GM19438 (cell line): ENCODE measurements around the gene ASL.
"Not testable (repeated sequence)": the region's sequence is repeated elsewhere in the genome, so short reads cannot be mapped to it uniquely, and the experiment has no call there.

Source experiments
- ATAC-seq: cut with Tn5 transposase; IDR thresholded peaks from one replicate; pipeline ENCODE4 v1.9.1; 2021; ENCODE audit warnings: low read depth; ENCODE audit not compliant: unreplicated experiment

Gene ASL

DNA sequence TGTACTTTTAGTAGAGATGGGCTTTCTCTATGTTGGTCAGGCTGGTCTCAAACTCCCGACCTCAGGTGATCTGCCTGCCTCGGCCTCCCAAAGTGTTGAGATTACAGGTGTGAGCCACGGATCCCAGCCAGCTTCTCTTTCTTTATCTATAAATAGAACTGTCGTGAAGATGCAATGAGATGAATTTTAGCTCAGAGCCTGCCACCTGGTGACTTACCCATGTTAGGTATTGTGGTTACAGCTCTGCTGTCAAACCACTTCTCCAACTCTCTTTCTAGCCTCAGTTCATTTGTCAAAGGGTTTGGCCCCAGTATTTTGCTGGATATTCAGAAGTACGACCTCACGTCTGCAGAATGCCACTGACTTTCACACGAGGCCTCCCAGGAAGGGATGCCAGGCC lies 3.4 kb upstream of the ASL start:
- ATAC-seq, result not testable (repeated sequence)

DNA sequence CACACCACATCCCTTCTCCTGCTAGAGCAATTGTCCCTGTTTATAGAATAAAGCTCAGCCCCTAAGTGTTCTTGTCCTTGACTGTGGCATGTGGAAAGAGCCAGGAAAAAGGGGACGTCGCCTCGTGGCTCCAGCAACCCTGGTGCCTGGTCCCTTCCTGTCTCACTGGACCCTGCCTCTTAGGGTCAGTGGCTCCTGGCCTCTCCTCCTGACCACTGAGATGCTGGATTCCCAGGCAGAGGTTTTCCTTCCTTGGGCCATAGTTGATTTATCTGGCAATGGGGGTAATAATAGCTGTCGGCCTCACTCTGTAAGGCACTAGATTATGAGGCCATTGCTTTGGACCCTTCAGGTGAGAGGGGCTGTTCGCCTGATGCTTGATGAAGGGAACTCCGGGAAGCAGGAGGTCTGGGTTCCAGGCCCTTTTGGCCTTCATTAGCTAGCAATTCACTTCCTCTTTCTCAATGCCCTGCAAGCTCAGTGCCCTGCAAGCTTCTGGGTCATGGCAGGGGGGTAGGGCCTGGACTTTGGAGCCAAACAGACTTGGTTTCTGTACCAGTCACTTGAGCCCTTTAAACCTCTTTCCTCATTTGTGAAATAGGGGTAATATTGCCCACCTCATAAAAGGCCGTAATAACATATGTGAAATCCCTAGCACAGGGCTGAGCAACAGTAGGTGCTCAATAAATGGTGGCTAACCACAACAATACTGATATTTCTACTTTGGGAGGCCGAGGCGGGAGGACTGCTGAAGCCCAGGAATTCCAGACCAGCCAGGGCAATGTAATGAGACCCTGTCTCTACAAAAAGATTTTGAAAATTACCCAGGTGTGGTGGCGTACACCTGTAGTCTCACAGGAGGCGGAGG lies 1.1 kb downstream of the ASL start:
- no peak for ATAC-seq

DNA sequence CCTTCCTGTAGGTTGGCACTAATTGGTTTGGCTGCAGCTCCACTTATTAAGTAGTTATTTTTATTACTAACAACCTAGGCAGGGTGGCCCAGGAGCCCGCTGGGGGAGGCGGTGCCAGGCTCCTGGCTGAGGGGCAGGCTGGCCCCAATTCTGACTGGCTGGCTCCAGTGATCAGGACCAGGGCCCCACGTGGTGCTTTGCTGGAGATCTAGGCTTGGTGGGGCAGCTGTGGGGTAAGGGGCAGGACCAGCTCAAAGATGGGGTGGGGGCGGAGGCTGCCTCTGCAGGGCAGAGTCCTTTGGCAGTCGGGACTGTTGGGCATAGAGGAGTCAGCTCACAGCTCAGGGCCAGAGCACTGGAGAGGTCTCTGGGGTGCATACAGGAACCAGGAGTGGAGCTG lies 2.4 kb downstream of the ASL start:
- no peak for ATAC-seq

DNA sequence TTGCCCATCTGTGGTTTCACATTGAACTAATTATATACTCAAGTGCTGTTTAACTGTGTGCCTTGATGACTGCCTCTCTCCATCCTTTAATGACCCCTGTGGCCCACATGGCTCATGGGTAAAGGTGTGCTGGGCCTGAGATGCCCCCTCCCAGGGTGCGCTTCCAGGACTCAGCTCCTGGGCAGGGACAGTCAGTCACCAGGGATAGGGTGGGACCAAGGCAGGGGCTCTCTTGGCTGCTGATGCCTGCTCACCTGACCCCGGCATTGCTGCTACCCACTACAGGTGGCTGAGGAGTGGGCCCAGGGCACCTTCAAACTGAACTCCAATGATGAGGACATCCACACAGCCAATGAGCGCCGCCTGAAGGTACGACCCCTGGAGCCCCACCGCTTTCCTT lies 6.5 kb downstream of the ASL start:
- ATAC-seq, result no peak

DNA sequence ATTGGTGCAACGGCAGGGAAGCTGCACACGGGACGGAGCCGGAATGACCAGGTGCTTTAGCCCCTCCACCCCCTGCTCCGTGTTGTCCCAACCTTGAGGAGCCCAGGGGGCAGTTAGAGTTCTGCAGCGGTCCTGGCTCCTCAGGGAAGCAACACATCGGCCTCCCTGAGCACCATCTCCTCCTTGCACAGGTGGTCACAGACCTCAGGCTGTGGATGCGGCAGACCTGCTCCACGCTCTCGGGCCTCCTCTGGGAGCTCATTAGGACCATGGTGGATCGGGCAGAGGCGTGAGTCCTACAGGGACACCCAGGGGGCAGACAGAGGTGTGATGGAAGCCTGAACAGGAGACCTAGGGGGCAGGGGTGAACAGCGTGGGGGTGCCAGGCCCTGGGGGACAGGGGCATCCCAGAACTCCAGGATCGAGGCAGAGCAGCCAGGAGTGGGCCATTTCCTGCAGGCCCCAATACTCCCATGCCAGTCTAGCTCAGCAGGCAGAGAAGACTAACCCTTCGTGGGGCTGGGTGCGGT lies 7.3 kb downstream of the ASL start:
- ATAC-seq, result no peak

DNA sequence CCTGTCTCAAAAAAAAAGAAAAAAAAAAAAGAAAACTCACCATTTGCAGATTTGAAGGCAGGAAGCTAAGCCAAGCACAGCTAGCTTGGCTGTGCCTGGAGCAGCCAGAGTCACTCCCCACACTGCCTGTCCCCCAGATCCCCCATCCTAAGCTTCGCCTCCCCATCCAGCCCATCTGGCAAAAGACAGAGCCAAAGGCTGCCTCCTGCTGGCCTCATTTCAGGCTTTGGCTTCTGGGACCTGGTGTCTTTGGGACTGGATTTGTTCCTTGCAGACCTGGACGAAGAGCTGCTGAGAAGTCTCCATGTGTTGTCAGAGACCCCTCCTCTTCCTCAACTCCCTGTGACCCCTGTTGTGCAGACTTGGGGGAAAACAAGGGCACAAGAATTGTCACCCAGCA lies 8.1 kb downstream of the ASL start:
- no peak for ATAC-seq

DNA sequence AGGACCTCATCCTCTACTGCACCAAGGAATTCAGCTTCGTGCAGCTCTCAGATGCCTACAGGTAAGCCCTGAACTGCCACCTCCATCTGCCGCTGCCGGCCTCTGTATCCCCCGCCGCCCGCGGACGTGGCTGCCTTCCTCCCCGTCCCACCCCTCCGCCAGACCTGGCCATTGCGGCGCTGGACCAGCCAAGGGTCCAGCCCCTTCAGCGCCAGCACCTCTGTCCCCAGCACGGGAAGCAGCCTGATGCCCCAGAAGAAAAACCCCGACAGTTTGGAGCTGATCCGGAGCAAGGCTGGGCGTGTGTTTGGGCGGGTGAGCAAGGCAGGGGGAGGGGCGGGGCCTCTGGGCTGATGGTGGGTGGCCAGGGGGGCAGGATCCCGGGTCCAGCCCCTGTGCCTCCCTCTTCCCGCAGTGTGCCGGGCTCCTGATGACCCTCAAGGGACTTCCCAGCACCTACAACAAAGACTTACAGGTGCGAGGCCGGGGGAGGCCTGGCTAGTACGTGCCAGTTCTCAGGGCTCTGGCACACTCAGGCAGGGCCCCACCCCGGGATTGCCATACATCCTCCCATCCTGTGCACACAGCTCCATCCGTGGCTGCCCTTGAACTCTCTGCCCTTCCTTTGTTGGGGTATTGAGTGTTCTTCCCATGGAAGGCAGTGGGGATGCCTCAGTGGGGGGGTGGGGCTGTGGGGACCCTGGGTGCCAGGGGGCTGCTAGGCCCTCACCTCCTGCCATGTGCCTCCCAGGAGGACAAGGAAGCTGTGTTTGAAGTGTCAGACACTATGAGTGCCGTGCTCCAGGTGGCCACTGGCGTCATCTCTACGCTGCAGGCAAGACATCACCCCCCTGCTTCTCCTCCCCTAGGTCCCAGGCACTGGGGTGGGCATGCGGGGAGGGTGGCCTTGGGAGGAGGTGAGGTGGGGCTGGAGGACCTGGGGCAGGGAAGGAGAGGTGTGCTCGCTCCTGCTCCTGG lies 13.5 kb downstream of the ASL start:
- no peak for ATAC-seq

DNA sequence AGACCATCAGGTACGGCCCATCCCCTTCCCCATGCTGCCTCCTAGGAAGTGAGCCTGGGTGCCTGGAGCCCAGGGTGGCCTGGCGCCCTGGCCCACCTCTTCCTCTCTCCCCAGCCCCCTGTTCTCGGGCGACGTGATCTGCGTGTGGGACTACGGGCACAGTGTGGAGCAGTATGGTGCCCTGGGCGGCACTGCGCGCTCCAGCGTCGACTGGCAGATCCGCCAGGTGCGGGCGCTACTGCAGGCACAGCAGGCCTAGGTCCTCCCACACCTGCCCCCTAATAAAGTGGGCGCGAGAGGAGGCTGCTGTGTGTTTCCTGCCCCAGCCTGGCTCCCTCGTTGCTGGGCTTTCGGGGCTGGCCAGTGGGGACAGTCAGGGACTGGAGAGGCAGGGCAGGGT lies 17.0 kb downstream of the ASL start:
- no peak for ATAC-seq

DNA sequence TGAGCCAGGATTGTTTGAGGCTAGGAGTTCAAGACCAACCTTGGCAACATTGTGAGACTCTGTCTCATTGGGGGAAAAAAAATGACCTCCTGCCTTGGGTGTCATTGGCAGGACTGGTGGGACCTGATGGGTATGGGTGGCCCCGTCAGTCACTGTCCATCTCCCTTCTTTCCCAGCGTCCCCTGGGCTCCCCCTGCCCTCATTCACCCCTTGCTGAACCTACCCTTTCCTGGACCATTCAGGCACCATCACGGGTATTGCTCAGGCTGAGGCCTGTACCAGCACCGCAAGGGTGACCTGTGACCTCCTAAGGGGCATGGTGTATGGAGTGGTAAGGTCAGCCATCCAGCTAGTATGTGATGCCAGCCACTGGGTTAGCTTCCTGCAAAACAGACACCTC lies 19.4 kb downstream of the ASL start:
- no peak for ATAC-seq

DNA sequence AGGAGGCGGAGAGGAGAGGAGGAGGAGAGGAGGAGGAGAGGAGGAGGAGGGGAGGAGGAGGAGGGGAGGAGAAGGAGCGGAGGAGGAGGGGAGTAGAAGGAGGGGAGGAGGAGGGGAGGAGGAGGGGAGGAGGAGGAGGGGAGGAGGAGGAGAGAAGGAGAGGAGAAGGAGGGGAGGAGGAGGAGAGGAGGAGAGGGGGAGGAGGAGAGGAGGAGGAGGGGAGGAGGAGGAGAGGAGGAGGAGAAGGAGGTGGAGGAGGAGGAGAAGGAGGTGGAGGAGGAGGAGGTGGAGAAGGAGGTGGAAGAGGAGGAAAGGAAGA lies 23.6 kb downstream of the ASL start:
- ATAC-seq, result no peak

DNA sequence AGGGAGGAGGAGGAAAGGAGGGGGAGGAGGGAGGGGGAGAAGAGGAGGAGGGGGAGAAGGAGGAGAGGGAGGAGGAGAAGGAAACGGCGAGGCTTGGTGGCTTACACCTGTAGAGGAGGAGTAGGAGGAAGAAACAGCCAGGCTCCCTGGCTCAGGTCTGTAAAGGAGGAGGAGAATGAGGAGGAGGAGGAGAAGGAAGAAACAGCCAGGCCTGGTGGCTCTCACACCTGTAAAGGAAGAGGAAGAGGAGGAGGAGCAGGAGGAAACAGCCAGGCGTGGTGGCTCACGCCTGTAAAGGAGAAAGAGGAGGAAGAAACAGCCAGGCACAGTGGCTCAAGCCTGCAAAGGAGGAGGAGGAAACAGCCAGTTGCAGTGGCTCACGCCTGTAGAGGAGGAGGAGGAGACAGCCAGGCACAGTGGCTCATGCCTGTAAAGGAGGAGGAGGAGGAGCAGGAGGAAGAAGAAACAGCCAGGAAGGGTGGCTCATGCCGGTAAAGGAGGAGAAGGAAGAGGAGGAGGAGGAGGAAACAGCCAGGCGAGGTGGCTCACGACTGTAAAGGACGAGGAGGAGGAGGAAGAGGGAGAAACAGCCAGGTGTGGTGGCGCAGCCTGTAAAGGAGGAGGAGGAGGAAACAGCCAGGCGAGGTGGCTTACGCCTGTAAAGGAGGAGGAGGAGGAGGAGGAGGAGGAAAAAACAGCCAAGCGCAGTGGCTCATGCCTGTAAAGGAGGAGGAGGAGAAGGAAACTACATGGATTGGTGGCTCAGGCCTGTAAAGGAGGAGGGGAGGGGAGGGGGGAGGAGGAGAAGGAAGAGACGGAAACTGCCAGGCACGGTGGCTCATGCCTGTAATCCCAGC lies 24.2 kb downstream of the ASL start:
- ATAC-seq, result peak; percentile 86

DNA sequence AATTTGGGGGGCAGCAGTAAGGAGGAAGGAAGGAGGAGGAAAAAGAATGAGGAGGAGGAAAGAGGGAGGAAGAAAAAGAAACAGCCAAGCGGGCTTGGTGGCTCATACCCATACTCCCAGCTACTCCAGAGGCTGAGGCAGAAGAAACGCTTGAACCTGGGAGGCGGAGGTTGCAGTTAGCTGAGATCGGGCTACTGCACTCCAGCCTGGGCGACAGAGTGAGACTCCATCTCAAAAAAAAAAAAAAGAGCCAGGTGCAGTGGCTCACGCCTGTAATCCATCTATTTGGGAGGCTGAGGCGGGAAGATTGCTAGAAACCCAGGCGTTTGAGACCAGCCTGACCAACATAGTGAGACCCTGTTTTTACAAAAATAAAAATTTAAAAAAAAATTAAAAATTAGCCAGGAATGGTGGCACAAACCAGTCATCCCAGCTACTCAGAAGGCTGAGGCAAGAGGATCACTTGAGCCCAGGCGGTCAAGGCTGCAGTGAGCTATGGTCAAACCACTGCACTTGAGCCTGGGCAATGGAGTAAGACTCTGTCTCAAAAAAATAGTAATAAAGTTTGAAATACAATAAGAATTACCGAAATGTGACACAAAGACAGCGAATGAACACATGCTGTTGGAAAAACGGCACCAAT lies 24.9 kb downstream of the ASL start:
- ATAC-seq, result no peak

DNA sequence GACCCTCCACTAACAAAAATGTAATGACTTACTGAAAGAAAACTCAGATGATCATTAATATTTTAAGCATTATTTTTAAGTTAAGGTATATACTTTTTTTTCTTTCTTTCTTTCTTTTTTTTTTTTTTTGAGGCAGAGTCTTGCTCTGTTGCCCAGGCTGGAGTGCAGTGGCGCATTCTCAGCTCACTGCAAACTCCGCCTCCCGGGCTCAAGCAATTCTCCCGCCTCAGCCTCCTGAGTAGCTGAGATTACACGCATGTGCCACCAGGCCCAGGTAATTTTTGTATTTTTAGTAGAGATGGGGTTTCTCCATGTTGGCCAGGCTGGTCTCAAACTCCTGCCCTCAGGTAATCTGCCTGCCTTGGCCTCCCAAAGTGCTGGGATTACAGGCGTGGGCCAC lies 26.5 kb downstream of the ASL start:
- not testable (repeated sequence) for ATAC-seq

DNA sequence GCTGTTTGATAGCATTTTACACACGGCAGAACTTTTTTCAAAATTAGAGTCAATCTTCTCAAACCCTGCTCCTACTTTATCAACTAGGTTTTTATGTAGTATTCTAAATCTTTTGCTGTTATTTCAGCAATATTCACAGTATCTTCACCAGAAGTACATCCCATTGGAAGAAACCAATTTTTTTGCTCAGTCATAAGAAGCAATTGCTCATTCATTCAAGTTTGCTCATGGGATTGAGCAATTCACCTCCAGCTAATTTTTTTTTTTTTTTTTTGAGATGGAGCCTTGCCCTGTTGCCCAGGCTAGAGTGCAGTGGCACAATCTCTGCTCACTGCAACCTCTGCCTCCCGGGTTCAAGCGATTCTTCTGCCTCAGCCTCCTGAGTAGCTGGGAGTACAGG lies 28.4 kb downstream of the ASL start:
- not testable (repeated sequence) for ATAC-seq

DNA sequence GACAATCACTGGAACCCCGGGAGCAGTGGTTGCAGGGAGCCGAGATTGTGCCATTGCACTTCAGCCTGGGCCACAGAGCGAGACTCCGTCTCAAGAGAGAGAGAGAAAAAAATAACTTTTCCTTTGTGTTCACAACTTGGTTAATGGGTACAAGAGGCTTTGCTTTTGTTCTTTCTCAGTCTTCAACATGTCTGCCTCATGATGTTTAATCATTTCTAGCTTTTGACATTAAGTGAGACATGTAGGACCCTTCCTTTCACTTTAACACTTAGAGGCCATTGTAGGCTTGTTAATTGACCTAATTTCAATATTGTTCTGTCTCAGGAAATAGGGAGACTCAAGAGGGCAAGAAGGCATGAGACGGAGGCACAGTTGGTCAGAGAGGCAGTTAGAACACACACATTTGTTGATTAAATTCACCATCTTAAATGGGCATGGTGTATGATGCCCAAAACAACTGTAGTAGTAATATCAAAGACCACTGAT lies 29.7 kb downstream of the ASL start:
- ATAC-seq, result no peak

DNA sequence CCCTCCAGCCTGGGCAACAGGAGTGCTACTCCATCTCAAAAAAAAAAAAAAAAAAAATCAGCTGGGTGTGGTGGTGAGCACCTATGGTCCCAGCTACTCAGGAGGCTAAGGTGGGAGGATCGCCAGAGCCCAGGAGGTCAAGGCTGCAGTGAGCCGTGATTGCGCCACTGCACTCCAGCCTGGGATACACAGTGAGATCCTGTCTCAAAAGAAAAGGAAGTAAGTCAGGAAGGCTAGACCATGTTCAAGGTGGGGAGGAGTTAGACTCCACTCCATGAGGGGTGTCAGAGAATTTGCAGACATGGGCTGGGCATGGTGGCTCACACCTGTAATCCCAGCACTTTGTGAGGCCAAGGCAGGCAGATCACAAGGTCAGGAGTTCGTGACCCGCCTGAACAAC lies 32.8 kb downstream of the ASL start:
- ATAC-seq, result not testable (repeated sequence)

DNA sequence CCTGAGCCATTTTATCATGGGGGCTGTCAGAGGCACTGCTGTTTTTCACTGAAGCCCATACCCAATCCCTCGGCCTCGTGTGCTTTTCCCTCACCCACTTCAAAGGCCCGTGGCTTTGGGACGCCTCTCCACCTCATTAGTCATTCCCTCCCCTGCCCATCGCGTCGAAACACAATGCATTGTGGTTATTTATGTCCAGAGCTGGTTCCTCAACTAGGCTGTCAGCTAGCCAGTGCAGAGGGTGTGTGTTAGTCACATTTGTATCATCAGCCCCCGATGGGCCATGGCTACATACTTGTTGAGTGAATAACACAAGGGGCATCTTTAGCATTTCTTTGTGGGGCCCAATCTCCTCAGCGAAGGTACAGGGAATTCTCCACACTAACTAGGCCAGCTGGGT lies 35.2 kb downstream of the ASL start:
- ATAC-seq, result no peak

DNA sequence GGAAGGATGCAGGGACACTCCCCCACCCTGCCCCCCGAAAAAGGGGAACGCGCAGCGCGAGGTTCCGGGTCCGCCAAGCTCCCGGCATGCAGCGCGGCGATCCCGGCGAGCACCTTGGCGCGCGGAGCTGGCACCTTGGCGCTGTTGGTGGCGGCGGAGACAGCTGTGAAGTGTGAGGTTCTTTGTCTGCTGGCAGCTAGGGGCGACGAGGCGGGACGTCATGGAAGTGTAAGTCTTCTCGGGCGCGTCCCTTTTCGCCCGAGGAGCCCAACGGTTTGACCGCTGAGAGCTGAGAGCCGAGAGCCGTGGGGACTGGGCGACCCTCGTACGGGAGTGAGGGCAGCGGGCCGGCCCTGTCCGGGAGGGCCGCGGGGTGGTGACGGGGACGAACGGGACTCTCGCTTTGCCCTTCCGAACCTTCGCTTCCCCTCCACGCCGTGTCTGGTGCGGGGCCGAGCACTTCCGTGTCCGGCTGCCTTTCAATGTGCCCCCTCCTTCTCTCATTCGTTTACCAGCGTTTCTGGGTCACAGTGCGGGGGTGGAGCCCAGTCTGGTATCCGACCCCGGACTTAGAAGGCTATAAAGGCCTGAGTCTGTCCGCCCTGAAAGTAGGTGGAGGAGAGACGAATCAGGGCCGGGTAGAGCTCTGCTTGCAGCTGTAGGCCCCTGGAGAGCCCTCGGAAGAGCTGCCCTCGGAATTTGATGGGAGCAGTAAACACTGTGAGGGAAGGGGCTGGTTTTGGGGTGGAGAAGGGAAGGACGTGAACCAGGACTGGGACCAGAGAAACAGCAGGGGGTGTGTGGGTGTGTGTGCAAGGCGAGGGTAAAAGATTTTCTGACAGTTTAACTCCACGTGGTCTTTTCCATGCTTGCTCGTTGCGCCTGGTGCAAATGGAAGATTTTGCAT lies 39.4 kb downstream of the ASL start, which contains the start of gene CRCP:
CRCP (plus strand) TSS at position 105 of the 907 bp plus-strand sequence; CDS start at position 221, 116 bp downstream.
- peak; percentile 94 for ATAC-seq
